Neural crest cell (in vitro differentiated cells): ENCODE results near the gene EBPL. TPM values are rescaled to one million over a fixed set of nuclear protein-coding genes. Genes with fewer than 3 reads are reported as not detected.

Experiments used
- DNase-seq: peaks from one replicate; pipeline ENCODE4 v3.0.0; 2021; ENCODE audit warnings: low read depth, mixed read lengths, low spot score
- H3K27ac Mint-ChIP-seq: one replicate; pipeline ENCODE4 v1.8.0; 2021; ENCODE audit warnings: mild to moderate bottlenecking, mixed read lengths; ENCODE audit not compliant: unreplicated experiment
- H3K27me3 Mint-ChIP-seq: 2 replicates; pipeline ENCODE4 v1.8.0; 2021; ENCODE audit warnings: low read depth, mild to moderate bottlenecking, mixed read lengths
- H3K36me3 Mint-ChIP-seq: 2 replicates; pipeline ENCODE4 v1.8.0; 2021; ENCODE audit warnings: low read depth, mild to moderate bottlenecking, mixed read lengths
- H3K4me1 Mint-ChIP-seq: 2 replicates; pipeline ENCODE4 v1.8.0; 2021; ENCODE audit warnings: mixed read lengths
- H3K4me3 Mint-ChIP-seq: one replicate; pipeline ENCODE4 v1.8.0; 2021; ENCODE audit warnings: mild to moderate bottlenecking, mixed read lengths
- H3K9me3 Mint-ChIP-seq: 2 replicates; pipeline ENCODE4 v1.8.0; 2021; ENCODE audit warnings: mixed read lengths
- CTCF ChIP-seq: fragments of 200-600 bp; sonication (generic); conservative IDR thresholded peaks from 2 replicates; pipeline ENCODE4 v1.5.0; 2021; ENCODE audit warnings: antibody characterized with exemption, mild to moderate bottlenecking
- total RNA-seq: library from RNA; stranded (reverse); gene quantifications from 2 replicates; pipeline ENCODE4 v1.2.1, GENCODE V29; 2021

Gene EBPL
- total RNA-seq, 1 donor from 2014 or later = 52.7 TPM

DNA sequence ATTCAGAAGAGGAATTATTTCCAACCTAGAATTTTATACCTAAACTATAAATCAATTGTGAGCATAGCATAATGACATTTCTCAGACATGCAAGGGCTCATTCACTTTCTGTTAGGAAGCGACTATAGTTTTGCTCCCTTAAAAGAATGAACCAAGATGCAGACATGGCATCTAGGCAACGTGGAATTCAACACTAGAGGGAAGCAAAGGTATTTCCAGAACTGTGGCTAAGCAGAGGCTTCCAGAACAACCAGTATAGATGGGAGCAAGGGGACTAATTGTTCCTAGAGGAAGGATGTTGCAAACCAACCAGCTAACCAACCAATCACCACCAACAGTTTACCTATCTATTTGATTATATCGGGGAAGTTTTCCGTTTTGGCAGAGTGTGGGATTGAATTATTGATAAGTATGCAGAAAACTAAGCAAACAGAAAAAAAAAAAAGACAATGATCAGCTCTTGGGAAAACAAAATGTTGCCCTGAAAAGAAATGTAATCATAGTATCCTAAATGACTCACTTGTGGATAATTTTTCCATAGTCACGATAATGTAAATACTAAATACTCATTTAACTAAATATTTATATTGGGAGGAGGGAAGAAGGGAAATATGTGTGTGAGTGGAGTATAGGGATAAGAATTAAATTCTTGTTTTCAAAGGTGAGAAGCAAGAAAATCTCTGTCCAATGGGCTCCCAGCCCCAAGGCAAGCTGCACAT is 41.9 kb downstream of the EBPL start:
- Mint-ChIP-seq H3K27me3 (no peaks in the 10 kb centered on the region), H3K4me3 (no peak overlapping the region), H3K4me1 (peaks cover 10% of the 10 kb centered on the region), H3K27ac (no peak overlapping the region), H3K9me3 (no peaks in the 10 kb centered on the region), H3K36me3 (no peaks in the 10 kb centered on the region)
- TF ChIP-seq CTCF = peak; percentile 26
- DNase-seq = no peak

- DNase-seq = no peak
- Mint-ChIP-seq H3K9me3 (no peaks in the 10 kb centered on the region), H3K36me3 (no peaks in the 10 kb centered on the region), H3K27me3 (no peaks in the 10 kb centered on the region), H3K27ac (no peak overlapping the region), H3K4me3 (no peak overlapping the region), H3K4me1 (peaks cover 3% of the 10 kb centered on the region)
- TF ChIP-seq CTCF = no peak
Observed at GRCh38 chr13:49646688-49647087, 44.6 kb downstream of the EBPL start.

DNA sequence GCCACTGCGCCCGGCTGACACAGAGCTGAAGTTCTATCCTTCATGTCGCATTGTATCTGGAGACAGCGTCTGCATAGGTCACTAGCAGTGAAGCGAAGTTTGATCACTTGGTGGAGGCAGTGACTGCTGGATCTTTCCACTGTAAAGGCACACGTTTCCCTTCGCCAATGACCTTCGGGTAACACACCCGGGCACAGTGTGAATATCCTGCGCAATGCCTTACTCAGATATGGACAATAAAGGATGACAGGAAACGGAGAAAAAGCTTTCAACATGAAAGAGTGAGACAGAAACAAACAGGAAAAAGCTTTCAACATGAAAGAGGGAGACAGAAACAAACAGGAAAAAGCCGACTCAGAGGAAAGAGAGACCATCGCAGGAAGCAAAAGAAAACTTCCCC is 45.8 kb downstream of the EBPL start:
- peaks cover 3% of the 10 kb centered on the region for H3K4me1 Mint-ChIP-seq
- no peak for TF ChIP-seq CTCF
- H3K9me3 Mint-ChIP-seq = no peaks in the 10 kb centered on the region
- H3K4me3 Mint-ChIP-seq = no peak overlapping the region
- no peak for DNase-seq
- no peaks in the 10 kb centered on the region for H3K36me3 Mint-ChIP-seq
- H3K27me3 Mint-ChIP-seq = no peaks in the 10 kb centered on the region
- peak overlapping the region; percentile 20 for H3K27ac Mint-ChIP-seq

GRCh38 chr13:49643035-49643646 is 48.1 kb downstream of the EBPL start:
- no peak for TF ChIP-seq CTCF
- Mint-ChIP-seq H3K36me3 (no peaks in the 10 kb centered on the region), H3K4me1 (peaks cover 3% of the 10 kb centered on the region), H3K9me3 (no peaks in the 10 kb centered on the region), H3K27me3 (no peaks in the 10 kb centered on the region), H3K27ac (no peak overlapping the region), H3K4me3 (no peak overlapping the region)
- DNase-seq = no peak

DNA sequence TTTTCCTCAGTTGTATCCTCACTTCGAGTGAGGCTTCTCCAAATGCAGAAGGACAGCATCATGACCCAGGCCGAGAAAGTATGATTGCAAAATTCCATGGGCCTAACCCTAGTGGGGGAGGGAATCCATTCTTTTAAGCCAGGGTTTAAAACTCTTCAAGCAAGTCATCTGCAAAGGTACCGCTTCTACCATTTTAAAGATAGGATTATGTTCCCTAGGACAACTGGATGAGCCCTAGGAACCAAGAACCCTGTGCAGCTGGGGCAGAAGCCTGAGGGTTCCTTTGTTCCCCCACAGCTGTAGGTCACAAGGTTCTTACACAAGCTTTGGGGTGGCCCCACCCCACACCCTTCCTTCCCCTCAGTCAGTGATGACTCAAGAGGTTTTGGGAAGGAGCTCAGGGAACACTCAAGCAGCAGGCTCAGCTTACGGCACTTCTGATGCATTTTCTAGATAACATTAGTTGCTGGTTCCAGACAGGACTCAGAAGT is 49.4 kb downstream of the EBPL start:
- H3K9me3 Mint-ChIP-seq = no peaks in the 10 kb centered on the region
- H3K27ac Mint-ChIP-seq = no peak overlapping the region
- no peaks in the 10 kb centered on the region for H3K36me3 Mint-ChIP-seq
- no peak for DNase-seq
- H3K27me3 Mint-ChIP-seq = no peaks in the 10 kb centered on the region
- peaks cover 3% of the 10 kb centered on the region for H3K4me1 Mint-ChIP-seq
- no peak for TF ChIP-seq CTCF
- no peak overlapping the region for H3K4me3 Mint-ChIP-seq
